ENCODE data around the gene SPECC1L. TPM values are rescaled to one million over a fixed set of nuclear protein-coding genes. Genes with fewer than 3 reads are reported as not detected.

SPECC1L gene
- total RNA-seq, 1 experiment from 2014 or later = 23.0 TPM

GRCh38 chr22:24453853-24454252 is 183.2 kb downstream of the SPECC1L start:
- H3K27me3 ChIP-seq (ENCODE audit: control insufficient read depth, insufficient read depth, low read length) = no peaks in the 10 kb centered on the region
- no peaks in the 10 kb centered on the region for H3K36me3 ChIP-seq (replicated peaks; ENCODE audit: control insufficient read depth, insufficient read depth, low read length)
- no peak overlapping the region for H3K4me3 ChIP-seq (ENCODE audit: insufficient read depth, low read depth, low read length)
- DNase-seq = no peak

DNA sequence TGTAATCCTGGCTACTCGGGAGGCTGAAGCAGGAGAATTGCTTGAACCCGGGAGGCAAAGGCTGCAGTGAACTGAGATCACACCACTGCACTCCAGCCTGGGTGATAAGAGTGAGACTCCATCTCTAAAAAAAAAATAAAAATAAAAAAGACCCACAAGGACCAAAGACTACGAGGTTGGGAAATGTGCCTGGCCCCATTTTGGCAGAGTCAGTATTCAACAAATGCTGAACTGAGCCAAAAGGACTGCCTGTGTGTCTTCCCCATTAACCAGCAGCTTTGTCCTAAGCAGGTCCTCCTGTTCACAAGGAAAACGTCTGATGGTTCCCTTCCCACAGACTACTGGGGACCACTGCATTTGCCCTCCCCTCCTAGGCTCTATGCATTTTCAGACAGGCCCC is 184.4 kb downstream of the SPECC1L start:
- Histone ChIP-seq H3K36me3 (replicated peaks; ENCODE audit: control insufficient read depth, insufficient read depth, low read length) (no peaks in the 10 kb centered on the region), H3K27me3 (ENCODE audit: control insufficient read depth, insufficient read depth, low read length) (no peaks in the 10 kb centered on the region), H3K4me3 (ENCODE audit: insufficient read depth, low read depth, low read length) (no peak overlapping the region)
- no peak for DNase-seq

DNA sequence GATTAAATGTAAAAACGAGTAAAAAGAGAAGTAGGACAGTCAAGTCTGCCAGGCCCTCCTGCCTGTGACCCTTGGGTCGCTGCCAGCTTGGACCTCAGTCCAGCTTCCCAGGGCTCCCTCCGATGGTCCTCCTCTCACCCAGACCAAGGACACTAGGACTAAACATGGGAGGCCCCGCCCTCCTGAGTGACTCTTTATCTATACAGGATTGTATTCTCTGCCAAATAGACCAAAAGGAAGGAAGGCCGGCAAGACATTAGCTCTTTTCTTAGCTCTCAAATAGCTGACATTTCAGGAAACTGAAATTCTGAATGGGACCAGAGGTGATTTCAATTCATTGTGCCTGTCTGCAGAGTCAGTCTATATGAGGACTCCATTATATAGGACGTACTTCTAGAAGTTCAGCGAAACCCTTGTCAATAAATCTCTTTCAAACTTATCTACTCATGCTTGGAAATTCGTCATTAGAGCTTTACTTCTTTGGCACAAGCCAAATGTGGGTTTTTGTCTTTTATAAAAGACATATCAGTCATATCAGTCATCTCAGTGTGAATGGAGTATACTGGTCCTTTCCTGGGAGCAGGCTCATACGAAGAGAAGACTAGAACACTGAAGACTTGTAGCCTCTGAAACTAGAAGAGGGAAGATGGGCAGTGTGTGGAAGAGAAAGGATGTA is 185.3 kb downstream of the SPECC1L start:
- H3K4me3 ChIP-seq (ENCODE audit: insufficient read depth, low read depth, low read length) = no peak overlapping the region
- DNase-seq = no peak
- no peaks in the 10 kb centered on the region for H3K27me3 ChIP-seq (ENCODE audit: control insufficient read depth, insufficient read depth, low read length)
- no peaks in the 10 kb centered on the region for H3K36me3 ChIP-seq (replicated peaks; ENCODE audit: control insufficient read depth, insufficient read depth, low read length)

GRCh38 chr22:24457894-24458420 is 187.3 kb downstream of the SPECC1L start:
- no peak for DNase-seq
- Histone ChIP-seq H3K4me3 (ENCODE audit: insufficient read depth, low read depth, low read length) (no peak overlapping the region), H3K36me3 (replicated peaks; ENCODE audit: control insufficient read depth, insufficient read depth, low read length) (no peaks in the 10 kb centered on the region), H3K27me3 (ENCODE audit: control insufficient read depth, insufficient read depth, low read length) (no peaks in the 10 kb centered on the region)

GRCh38 chr22:24459911-24460310 is 189.3 kb downstream of the SPECC1L start:
- no peak for DNase-seq
- no peaks in the 10 kb centered on the region for H3K27me3 ChIP-seq (ENCODE audit: control insufficient read depth, insufficient read depth, low read length)

GRCh38 chr22:24460418-24461089 is 189.9 kb downstream of the SPECC1L start:
- no peaks in the 10 kb centered on the region for H3K36me3 ChIP-seq (replicated peaks; ENCODE audit: control insufficient read depth, insufficient read depth, low read length)
- H3K27me3 ChIP-seq (ENCODE audit: control insufficient read depth, insufficient read depth, low read length) = no peaks in the 10 kb centered on the region
- no peak for DNase-seq
- no peak overlapping the region for H3K4me3 ChIP-seq (ENCODE audit: insufficient read depth, low read depth, low read length)

More at GRCh38 chr22:24459911-24460310, 189.3 kb downstream of the SPECC1L start:
- Histone ChIP-seq H3K36me3 (replicated peaks; ENCODE audit: control insufficient read depth, insufficient read depth, low read length) (no peaks in the 10 kb centered on the region), H3K4me3 (ENCODE audit: insufficient read depth, low read depth, low read length) (no peak overlapping the region)

GRCh38 chr22:24463071-24463760 is 192.6 kb downstream of the SPECC1L start:
- Histone ChIP-seq H3K27me3 (ENCODE audit: control insufficient read depth, insufficient read depth, low read length) (no peaks in the 10 kb centered on the region), H3K36me3 (replicated peaks; ENCODE audit: control insufficient read depth, insufficient read depth, low read length) (no peaks in the 10 kb centered on the region), H3K4me3 (ENCODE audit: insufficient read depth, low read depth, low read length) (no peak overlapping the region)
- DNase-seq = no peak

DNA sequence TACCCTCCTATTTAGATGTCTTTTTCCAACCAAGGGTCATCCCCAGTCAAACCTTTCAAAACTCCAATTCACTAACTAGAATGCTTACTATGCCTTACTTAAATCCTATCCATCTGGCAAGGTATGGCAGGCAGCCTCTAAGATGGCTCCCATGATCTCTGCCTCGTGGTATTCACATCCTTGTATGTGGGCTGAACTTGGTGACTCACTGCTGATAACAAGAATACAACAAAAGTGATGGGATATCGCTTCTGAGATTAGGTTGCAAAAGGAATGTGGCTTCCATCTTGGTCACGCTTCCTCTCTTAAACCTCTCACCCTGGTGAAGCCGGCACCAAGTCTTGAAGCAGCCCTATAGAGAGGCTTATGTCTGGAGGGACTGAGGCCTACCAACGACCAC is 194.9 kb downstream of the SPECC1L start:
- H3K27me3 ChIP-seq (ENCODE audit: control insufficient read depth, insufficient read depth, low read length) = no peaks in the 10 kb centered on the region
- H3K4me3 ChIP-seq (ENCODE audit: insufficient read depth, low read depth, low read length) = no peak overlapping the region
- no peaks in the 10 kb centered on the region for H3K36me3 ChIP-seq (replicated peaks; ENCODE audit: control insufficient read depth, insufficient read depth, low read length)
- no peak for DNase-seq

- no peak for DNase-seq
- Histone ChIP-seq H3K4me3 (ENCODE audit: insufficient read depth, low read depth, low read length) (no peak overlapping the region), H3K27me3 (ENCODE audit: control insufficient read depth, insufficient read depth, low read length) (no peaks in the 10 kb centered on the region), H3K36me3 (replicated peaks; ENCODE audit: control insufficient read depth, insufficient read depth, low read length) (no peaks in the 10 kb centered on the region)
Measured at GRCh38 chr22:24465975-24466374, 195.3 kb downstream of the SPECC1L start.

DNA sequence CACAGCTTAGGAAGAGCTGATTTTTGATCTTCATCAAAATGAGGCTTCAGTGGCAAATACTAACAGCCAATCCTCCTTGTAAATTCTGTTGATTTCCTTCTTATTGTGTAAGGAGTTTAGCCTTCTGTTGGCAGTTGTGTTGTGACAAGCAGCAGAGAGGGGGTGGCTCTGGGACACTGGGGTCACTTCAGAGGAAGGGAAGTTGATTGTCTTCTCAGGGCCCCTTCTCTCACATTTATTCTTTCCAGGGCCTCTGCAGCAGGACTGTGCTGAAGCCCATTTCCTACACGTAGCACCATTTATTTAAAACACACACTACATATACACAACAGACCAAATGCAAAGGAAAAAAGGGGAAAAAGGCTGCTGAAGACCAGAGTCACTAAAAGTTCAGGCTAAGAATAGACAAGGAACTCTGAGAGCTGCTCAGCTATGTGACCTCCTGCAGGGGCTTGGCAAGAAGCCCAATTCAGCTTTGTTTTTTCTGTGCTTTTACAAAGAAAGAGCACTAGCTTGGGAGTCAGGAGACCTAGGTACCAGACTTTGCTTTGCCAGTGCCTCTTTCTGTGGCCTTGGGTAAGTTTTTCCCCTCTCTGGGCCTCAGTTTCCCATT is 196.2 kb downstream of the SPECC1L start:
- DNase-seq = no peak
- Histone ChIP-seq H3K4me3 (ENCODE audit: insufficient read depth, low read depth, low read length) (no peak overlapping the region), H3K27me3 (ENCODE audit: control insufficient read depth, insufficient read depth, low read length) (no peaks in the 10 kb centered on the region), H3K36me3 (replicated peaks; ENCODE audit: control insufficient read depth, insufficient read depth, low read length) (no peaks in the 10 kb centered on the region)

- no peak for DNase-seq
- Histone ChIP-seq H3K27me3 (ENCODE audit: control insufficient read depth, insufficient read depth, low read length) (no peaks in the 10 kb centered on the region), H3K4me3 (ENCODE audit: insufficient read depth, low read depth, low read length) (no peak overlapping the region), H3K36me3 (replicated peaks; ENCODE audit: control insufficient read depth, insufficient read depth, low read length) (no peaks in the 10 kb centered on the region)
Measured at GRCh38 chr22:24467340-24467739, 196.7 kb downstream of the SPECC1L start.

Other genes starting within 250 kb of the SPECC1L start
- gene SUSD2, start 89.3 kb upstream of the SPECC1L start, total RNA-seq (2014; rRNA removed; shearing (Covaris generic)) = 0.83 and 1.3 TPM in 2 replicates
- 0.63 TPM in 1 of 2 replicates, not detected in the other for gene GGT5, start 25.7 kb upstream of the SPECC1L start, total RNA-seq (2014; rRNA removed; shearing (Covaris generic))
- gene ADORA2A, start 156.8 kb downstream of the SPECC1L start, total RNA-seq (2014; rRNA removed; shearing (Covaris generic)) = 4.0 and 7.0 TPM in 2 replicates
- 0.11 TPM in 1 of 2 replicates, not detected in the other for gene UPB1, start 224.5 kb downstream of the SPECC1L start, total RNA-seq (2014; rRNA removed; shearing (Covaris generic))

All from H7 (cell line).